Astrocyte of the spinal cord (primary cell): Measurements from ENCODE around the gene FTCDNL1.

Experiments used
- DNase-seq: peaks from one replicate; pipeline ENCODE4 v3.0.0; 2011; ENCODE audit warnings: low read depth, low spot score
- H3K4me3 ChIP-seq: 2 replicates; pipeline ENCODE4 v1.5.1; 2011; ENCODE audit warnings: low read depth, mild to moderate bottlenecking, low read length, moderate library complexity
- in situ Hi-C: cut with HindIII; loops from 2 replicates; pipeline ENCODE4 v1.10.0; 2017; ENCODE audit warnings: low sequenced_read_pairs
- TF ChIP-seq, protein P1 (sequence below): IDR thresholded peaks from 2 replicates; pipeline ENCODE4 v1.5.1; 2012; ENCODE audit warnings: low read depth, mild to moderate bottlenecking, low read length, inconsistent platforms

The FTCDNL1 gene

DNA sequence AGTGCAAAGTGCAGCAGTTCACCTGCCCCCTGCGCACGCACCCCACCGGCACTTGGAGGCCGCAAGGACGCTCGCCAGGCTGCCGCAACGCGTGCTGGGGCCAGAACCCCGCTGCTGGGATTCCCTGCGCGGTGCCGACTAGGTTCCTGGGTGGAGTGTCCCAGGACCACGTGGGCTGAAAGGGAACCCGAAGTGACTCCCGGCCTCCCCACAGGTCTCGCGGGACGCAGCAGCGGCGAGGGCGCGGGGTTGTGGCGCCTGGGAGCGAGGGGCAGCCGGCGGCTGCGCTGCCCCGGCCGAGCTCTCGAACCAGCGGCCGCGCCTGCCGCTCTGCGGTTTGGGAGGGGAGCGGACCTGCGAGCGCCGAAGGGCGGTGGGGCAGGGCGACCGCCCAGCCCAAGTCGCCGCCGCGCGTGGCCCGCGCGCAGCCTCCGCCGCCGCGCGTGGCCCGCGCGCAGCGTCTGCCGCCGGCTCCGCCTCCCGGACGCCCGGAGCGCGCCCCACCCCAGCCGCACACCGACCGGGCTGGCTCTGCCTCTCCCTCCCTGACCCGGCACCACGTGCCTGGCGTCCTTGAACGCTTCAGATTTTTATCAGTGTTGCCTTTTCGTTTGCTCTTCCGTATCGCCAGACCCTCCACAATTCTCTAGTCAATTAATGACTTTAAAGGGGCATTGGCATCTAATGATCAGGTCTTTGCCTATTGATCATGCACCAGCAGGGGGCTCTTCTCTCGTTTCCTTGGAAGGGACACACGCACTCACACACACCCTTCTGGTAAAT lies at the start of gene FTCDNL1:
Gene FTCDNL1, minus strand, starts transcription at position 475 of the 783 bp plus-strand sequence. CDS start 2,230 bp downstream, outside the sequence.
- peak within 1 kb of the TSS; percentile 58 for H3K4me3 ChIP-seq
- in situ Hi-C loops: no loop called here
- peak; percentile 46 for DNase-seq
- TF ChIP-seq, protein P1, sequence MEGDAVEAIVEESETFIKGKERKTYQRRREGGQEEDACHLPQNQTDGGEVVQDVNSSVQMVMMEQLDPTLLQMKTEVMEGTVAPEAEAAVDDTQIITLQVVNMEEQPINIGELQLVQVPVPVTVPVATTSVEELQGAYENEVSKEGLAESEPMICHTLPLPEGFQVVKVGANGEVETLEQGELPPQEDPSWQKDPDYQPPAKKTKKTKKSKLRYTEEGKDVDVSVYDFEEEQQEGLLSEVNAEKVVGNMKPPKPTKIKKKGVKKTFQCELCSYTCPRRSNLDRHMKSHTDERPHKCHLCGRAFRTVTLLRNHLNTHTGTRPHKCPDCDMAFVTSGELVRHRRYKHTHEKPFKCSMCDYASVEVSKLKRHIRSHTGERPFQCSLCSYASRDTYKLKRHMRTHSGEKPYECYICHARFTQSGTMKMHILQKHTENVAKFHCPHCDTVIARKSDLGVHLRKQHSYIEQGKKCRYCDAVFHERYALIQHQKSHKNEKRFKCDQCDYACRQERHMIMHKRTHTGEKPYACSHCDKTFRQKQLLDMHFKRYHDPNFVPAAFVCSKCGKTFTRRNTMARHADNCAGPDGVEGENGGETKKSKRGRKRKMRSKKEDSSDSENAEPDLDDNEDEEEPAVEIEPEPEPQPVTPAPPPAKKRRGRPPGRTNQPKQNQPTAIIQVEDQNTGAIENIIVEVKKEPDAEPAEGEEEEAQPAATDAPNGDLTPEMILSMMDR: peak; percentile 62

DNA sequence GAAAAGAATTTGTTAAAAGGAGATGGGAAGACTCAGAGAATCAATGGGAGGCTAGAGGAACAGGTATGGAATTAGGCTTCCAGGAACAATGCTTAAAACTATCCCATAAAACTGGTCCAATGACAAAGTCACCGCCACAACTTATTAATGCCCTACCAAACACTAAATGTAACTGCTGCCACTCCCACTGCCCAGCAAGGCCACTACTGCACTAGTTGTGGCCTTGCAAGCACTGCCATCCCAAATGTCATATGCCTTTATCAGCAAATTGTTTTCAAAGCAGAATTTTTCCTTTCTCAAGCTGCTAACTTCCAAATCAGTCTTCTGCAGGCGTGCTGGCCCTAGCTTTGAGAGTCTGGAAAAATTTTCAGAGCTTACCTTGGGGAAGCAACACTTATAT lies 45.6 kb upstream of the FTCDNL1 start:
- in situ Hi-C loops: no loop called here
- TF ChIP-seq, protein P1: no peak
- no peak for DNase-seq
- H3K4me3 ChIP-seq: no peak overlapping the region

DNA sequence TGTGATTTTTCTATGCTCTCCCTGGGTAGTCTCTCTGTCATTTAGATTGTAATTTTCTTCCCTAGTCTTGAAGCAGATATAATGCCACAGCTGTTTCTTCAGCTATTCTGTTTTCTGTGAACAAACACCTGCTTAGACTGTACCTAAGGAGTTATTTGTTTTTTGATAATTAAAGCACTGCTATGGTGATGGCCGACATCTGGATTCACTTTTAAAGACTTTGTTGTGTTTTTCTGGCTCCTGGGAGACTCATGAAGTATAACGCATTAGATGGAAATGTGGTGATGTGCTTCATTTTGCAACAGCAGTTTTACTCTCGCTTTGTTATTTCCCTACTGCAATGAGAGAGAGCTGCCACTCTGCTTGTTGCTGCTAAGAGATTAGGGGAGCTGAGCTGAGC lies 44.4 kb upstream of the FTCDNL1 start:
- TF ChIP-seq, protein P1: no peak
- no peak for DNase-seq
- in situ Hi-C loops: no loop called here
- no peak overlapping the region for H3K4me3 ChIP-seq

DNA sequence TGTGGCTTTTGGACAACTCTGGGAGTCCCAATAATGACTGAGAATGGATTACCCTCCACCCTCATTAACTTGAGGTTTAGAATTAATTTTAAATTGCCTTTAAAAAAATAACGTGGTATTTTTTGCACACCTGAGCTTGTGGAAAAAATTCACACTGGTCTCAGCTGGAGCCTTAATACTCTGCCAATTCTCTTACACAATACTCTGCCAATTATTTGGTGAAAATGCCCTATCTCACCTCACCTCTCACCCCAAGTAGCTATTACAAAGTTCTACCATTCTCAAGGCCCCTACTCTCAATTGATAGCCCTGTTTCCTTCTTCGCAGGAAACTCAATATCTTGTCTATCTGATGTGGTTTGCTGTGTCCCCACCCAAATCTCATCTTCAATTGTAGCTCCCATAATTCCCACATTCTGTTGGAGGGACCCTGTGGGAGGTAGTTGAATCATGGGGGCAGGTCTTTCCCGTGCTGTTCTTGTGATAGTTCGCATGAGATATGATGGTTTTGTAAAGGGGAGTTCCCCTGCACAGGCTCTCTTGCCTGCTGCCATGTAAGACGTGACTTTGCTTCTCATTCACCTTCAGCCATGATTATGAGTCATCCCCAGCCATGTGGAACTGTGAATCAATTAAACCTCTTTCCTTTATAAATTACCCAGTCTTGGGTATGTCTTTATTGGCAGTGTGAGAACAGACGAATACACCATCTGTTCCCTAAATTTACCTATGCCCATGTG lies 32.7 kb upstream of the FTCDNL1 start:
- no peak for DNase-seq
- H3K4me3 ChIP-seq: no peak overlapping the region
- TF ChIP-seq, protein P1: no peak
- in situ Hi-C loops: no loop called here

DNA sequence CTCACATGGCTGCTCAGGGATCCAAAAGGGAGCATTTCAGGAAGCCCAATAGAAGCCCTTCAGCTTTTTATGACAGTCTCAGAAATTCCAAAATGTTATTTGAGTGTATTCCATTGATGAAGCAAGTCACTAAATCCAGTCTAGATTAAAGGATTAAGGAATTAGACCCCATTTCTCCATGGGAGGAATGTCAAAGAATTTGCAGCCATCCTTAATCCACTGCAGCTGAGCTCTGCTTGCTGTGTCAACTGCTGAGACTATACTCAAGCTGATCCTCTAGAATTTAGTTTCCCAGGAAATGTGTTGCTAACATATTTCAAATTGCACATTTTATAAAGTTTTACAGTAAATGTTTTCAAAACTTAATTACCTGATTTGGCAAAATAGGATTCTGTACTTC lies 31.7 kb upstream of the FTCDNL1 start:
- in situ Hi-C loops: no loop called here
- TF ChIP-seq, protein P1: no peak
- no peak overlapping the region for H3K4me3 ChIP-seq
- DNase-seq: no peak

DNA sequence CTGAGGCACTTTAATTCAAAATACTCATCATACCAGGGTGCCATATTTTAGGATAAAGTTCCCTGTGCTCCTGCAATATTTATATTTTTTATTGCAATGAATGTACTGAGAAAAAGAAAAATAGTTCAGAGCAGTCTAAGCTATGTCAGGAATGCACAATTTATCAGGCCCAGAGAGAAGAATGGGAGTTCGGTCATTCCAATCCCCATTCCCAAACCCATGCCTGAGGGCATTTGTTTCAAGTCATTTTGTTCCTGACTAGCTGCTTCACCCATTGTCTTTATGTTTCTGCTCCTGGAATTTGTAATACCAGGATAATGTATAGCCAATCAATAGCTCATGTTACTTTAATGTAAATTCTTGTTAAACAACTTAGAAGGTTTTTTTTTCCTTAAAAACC lies 24.4 kb upstream of the FTCDNL1 start:
- in situ Hi-C loops: no loop called here
- no peak for DNase-seq
- no peak overlapping the region for H3K4me3 ChIP-seq
- TF ChIP-seq, protein P1: no peak
